B cell (primary cell): ENCODE results near the gene P2RY1. TPM values are rescaled to one million over a fixed set of nuclear protein-coding genes. Genes with fewer than 3 reads are reported as not detected.

Experiments used
- ATAC-seq: fragments of 200-7000 bp; cut with Tn5 transposase; one replicate; pipeline ENCODE4 v1.10.0; 2021; ENCODE audit warnings: low read depth, mild to moderate bottlenecking, moderate number of reproducible peaks, moderate library complexity
- CTCF ChIA-PET: fragments of 350-600 bp; sonication (Branson Sonifier 250); formaldehyde crosslinking; loops from one replicate; lab custom pipeline; 2021; ENCODE audit warnings: antibody characterized with exemption, inconsistent platforms; lab: Charles Lee
- POLR2A ChIA-PET: fragments of 350-600 bp; sonication (Branson Sonifier 250); formaldehyde crosslinking; loops from one replicate; lab custom pipeline; 2021; ENCODE audit warnings: antibody characterized with exemption; lab: Charles Lee
- DNase-seq: peaks from one replicate; pipeline ENCODE4 v3.0.0; 2013
- H2AFZ ChIP-seq: 2 replicates; pipeline ENCODE4 v1.6.1; 2012; ENCODE audit warnings: mild to moderate bottlenecking, low read depth, low read length; ENCODE audit not compliant: insufficient read depth, poor library complexity, severe bottlenecking
- H3K27ac ChIP-seq, 2 donors: 1 replicate in 1 of 2; 2 replicates in 1 of 2; pipeline ENCODE4 v1.5.1; 2012 to 2013; ENCODE audit warnings: low read length in 2 of 2, mild to moderate bottlenecking in 2 of 2, moderate library complexity in 1 of 2
- H3K27me3 ChIP-seq, 4 experiments: fragments of 200-600 bp in 1 of 4; sonication (generic) in 1 of 4; replicated peaks in 1 of 4; 1 replicate in 2 of 4; 2 replicates in 2 of 4; pipeline versions ENCODE4 v1.6.1 to v1.7.0; 2013 to 2016; ENCODE audit warnings: low read length in 3 of 4, mild to moderate bottlenecking in 2 of 4, mixed read lengths in 1 of 4, moderate library complexity in 1 of 4; ENCODE audit not compliant: insufficient read depth in 4 of 4, control insufficient read depth in 3 of 4; ENCODE audit errors: control extremely low read depth in 1 of 4
- H3K36me3 ChIP-seq, 2 experiments: replicated peaks in 1 of 2; 1 replicate in 1 of 2; 2 replicates in 1 of 2; pipeline versions ENCODE4 v1.6.1 to v1.7.1; 2013; ENCODE audit warnings: low read length in 1 of 2; ENCODE audit not compliant: insufficient read depth in 2 of 2, control insufficient read depth in 1 of 2; ENCODE audit errors: control extremely low read depth in 1 of 2, extremely low read depth in 1 of 2
- H3K4me1 ChIP-seq, 2 donors: fragments of 200-600 bp in 1 of 2; sonication (generic) in 1 of 2; 1 replicate in 1 of 2; 2 replicates in 1 of 2; pipeline versions ENCODE4 v1.5.1 to v1.6.1; 2013 to 2017; ENCODE audit warnings: low read length in 2 of 2; ENCODE audit not compliant: control insufficient read depth in 2 of 2, insufficient read depth in 2 of 2
- H3K4me2 ChIP-seq: replicated peaks from 2 replicates; pipeline ENCODE3; 2012; ENCODE audit warnings: mild to moderate bottlenecking, low read depth, low read length; ENCODE audit not compliant: poor library complexity, severe bottlenecking
- H3K4me3 ChIP-seq, 5 experiments: fragments of 200-600 bp in 1 of 5; sonication (generic) in 1 of 5; 1 replicate in 3 of 5; 2 replicates in 2 of 5; pipeline versions ENCODE4 v1.5.1 to v1.7.0; 2011 to 2016; ENCODE audit warnings: low read length in 4 of 5, mild to moderate bottlenecking in 4 of 5, low read depth in 2 of 5, control low read depth in 1 of 5, moderate library complexity in 1 of 5; ENCODE audit not compliant: insufficient read depth in 1 of 5; ENCODE audit errors: control extremely low read depth in 1 of 5, extremely low read depth in 1 of 5
- H3K79me2 ChIP-seq: fragments of 200-600 bp; sonication (generic); one replicate; pipeline ENCODE4 v1.6.0; 2016; ENCODE audit warnings: low read length; ENCODE audit not compliant: control insufficient read depth, insufficient read depth
- H3K9ac ChIP-seq: fragments of 200-600 bp; sonication (generic); 2 replicates; pipeline ENCODE4 v1.6.1; 2017; ENCODE audit warnings: mild to moderate bottlenecking, low read length, moderate library complexity
- H3K9me3 ChIP-seq, 3 donors: one replicate each; pipeline versions ENCODE4 v1.6.1 to v1.7.1; 2013; ENCODE audit warnings: low read length in 2 of 3; ENCODE audit not compliant: control insufficient read depth in 2 of 3, insufficient read depth in 1 of 3; ENCODE audit errors: control extremely low read depth in 1 of 3
- H4K20me1 ChIP-seq: 2 replicates; pipeline ENCODE4 v1.6.0; 2012; ENCODE audit warnings: mild to moderate bottlenecking, low read length; ENCODE audit not compliant: insufficient read depth, control insufficient read depth, poor library complexity, severe bottlenecking
- H3K27ac Mint-ChIP-seq: one replicate; pipeline ENCODE4 v1.8.0; 2021; ENCODE audit warnings: mixed read lengths
- H3K27me3 Mint-ChIP-seq: one replicate; pipeline ENCODE4 v1.8.0; 2021; ENCODE audit warnings: mixed read lengths
- H3K4me1 Mint-ChIP-seq: one replicate; pipeline ENCODE4 v1.8.0; 2021; ENCODE audit warnings: mixed read lengths
- H3K4me3 Mint-ChIP-seq: one replicate; pipeline ENCODE4 v1.8.0; 2021; ENCODE audit warnings: mixed read lengths
- H3K9me3 Mint-ChIP-seq: one replicate; pipeline ENCODE4 v1.8.0; 2022; ENCODE audit warnings: mixed read lengths; ENCODE audit not compliant: insufficient read depth
- EZH2 ChIP-seq: IDR thresholded peaks from 2 replicates; pipeline ENCODE4 v1.6.1; 2012; ENCODE audit warnings: borderline replicate concordance, low read depth, mild to moderate bottlenecking, moderate library complexity, low read length; ENCODE audit not compliant: insufficient read depth, poor library complexity, severe bottlenecking
- WGBS: methylation state at CpG from one replicate; pipeline ENCODE4 v1.1.5; 2013; ENCODE audit warnings: missing lambda C conversion rate; ENCODE audit not compliant: insufficient coverage; 5-methylcytosine and 5-hydroxymethylcytosine counted together
- intact Hi-C: fragments of 100-400 bp; cut with micrococcal nuclease; formaldehyde crosslinking; loops from one replicate; pipeline ENCODE4 v1.10.0; 2022
- polyA plus RNA-seq: library from polyadenylated mRNA; depleted of rRNA; stranded (reverse); fragments of >200 nt; gene quantifications from 2 replicates; pipeline ENCODE4 v1.2.3, GENCODE V29; 2012
- small RNA-seq: library from RNA; depleted of rRNA; stranded (forward); fragments of <200 nt; gene quantifications from one replicate; pipeline ENCODE3, GENCODE V24; 2012; ENCODE audit warnings: low replicate concordance, low read depth; ENCODE audit not compliant: insufficient read length
- total RNA-seq, 2 donors: library from RNA; stranded (reverse); fragments of 120-200 nt in 1 of 2; gene quantifications; 1 replicate in 1 of 2; 2 replicates in 1 of 2; pipeline versions ENCODE4 v1.2.3 to v1.2.4, GENCODE V29; 2013 to 2022
- TF ChIP-seq, protein P1 (sequence below): fragments of 200-600 bp; IDR thresholded peaks from one replicate; pipeline ENCODE4 v1.8.0; 2022; ENCODE audit warnings: antibody characterized with exemption, mild to moderate bottlenecking

Gene P2RY1
- total and polyA plus RNA-seq, 2 donors (not counting 1 experiment from before 2014, with no cell fraction given): 0.03 to 0.17 TPM

DNA sequence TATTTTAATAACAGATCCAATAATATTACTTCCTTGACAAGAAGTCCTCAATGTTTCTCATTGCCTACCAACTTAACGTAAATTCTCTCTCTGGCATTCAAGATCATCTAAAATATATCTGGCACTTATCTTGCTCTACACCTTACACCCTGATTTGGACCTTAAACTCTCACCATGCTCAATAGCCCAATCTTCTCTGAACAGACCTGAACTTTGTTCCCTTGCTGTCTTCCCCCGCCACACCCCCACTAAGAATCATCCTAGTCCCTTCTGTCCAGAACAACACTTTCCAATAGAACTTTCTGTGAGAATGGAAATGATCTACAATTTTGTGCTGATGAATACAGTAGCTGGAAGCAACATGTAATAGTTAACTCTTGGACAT, 44.9 kb downstream of the P2RY1 start:
- Histone ChIP-seq H3K9ac (no peak overlapping the region), H2AFZ (no peak overlapping the region), H3K9me3 (no peaks in the 10 kb centered on the region), H3K4me3 (no peak overlapping the region), H3K27me3 (no peaks in the 10 kb centered on the region), H3K27ac (no peak overlapping the region), H3K79me2 (no peaks in the 10 kb centered on the region), H3K36me3 (no peaks in the 10 kb centered on the region), H3K4me2 (no peak overlapping the region), H3K4me1 (no peaks in the 10 kb centered on the region), H4K20me1 (no peaks in the 10 kb centered on the region)
- Mint-ChIP-seq H3K27me3 (peaks cover 3% of the 10 kb centered on the region), H3K27ac (no peak overlapping the region), H3K9me3 (no peaks in the 10 kb centered on the region), H3K4me1 (no peaks in the 10 kb centered on the region), H3K4me3 (no peak overlapping the region)
- POLR2A ChIA-PET: no interaction called here
- DNase-seq (no peak), ATAC-seq (no peak)
- intact Hi-C loops: no loop called here
- 81% methylated on average over 1 of the region's 2 CpGs for WGBS
- TF ChIP-seq EZH2: no peak
- TF ChIP-seq, protein P1, sequence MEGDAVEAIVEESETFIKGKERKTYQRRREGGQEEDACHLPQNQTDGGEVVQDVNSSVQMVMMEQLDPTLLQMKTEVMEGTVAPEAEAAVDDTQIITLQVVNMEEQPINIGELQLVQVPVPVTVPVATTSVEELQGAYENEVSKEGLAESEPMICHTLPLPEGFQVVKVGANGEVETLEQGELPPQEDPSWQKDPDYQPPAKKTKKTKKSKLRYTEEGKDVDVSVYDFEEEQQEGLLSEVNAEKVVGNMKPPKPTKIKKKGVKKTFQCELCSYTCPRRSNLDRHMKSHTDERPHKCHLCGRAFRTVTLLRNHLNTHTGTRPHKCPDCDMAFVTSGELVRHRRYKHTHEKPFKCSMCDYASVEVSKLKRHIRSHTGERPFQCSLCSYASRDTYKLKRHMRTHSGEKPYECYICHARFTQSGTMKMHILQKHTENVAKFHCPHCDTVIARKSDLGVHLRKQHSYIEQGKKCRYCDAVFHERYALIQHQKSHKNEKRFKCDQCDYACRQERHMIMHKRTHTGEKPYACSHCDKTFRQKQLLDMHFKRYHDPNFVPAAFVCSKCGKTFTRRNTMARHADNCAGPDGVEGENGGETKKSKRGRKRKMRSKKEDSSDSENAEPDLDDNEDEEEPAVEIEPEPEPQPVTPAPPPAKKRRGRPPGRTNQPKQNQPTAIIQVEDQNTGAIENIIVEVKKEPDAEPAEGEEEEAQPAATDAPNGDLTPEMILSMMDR: no peak
- CTCF ChIA-PET: no interaction called here

GRCh38 chr3:152885076-152885475, 50.1 kb downstream of the P2RY1 start:
- WGBS: no CpG with 5 or more reads among the region's 1 CpG
- Mint-ChIP-seq H3K27me3 (peaks cover 3% of the 10 kb centered on the region), H3K9me3 (no peaks in the 10 kb centered on the region), H3K4me1 (no peaks in the 10 kb centered on the region), H3K27ac (no peak overlapping the region), H3K4me3 (no peak overlapping the region)
- Histone ChIP-seq H3K4me3 (no peak overlapping the region), H3K9ac (no peak overlapping the region), H3K27ac (no peak overlapping the region), H3K4me2 (no peak overlapping the region), H3K9me3 (peaks cover 0 to 3% (median 0%) of the 10 kb centered on the region in 3 donors), H3K79me2 (no peaks in the 10 kb centered on the region), H3K4me1 (no peaks in the 10 kb centered on the region), H3K36me3 (no peaks in the 10 kb centered on the region), H4K20me1 (no peaks in the 10 kb centered on the region), H2AFZ (no peak overlapping the region), H3K27me3 (no peaks in the 10 kb centered on the region)
- ChIA-PET POLR2A (no interaction called here), CTCF (no interaction called here)
- ATAC-seq (no peak), DNase-seq (no peak)
- TF ChIP-seq, protein P1: no peak
- TF ChIP-seq EZH2: no peak
- intact Hi-C loops: no loop called here

Small RNA genes lying within 50 kb of the gene (small RNA-seq; reads per million reads assigned to genes)
- not detected for gene ATP5MGP5
